GM06990 (cell line): ENCODE results near the gene SRP68.
A peak's percentile ranks its signal among the peaks of the same experiment; 100 is the strongest.

ENCODE experiments used
- DNase-seq: peaks from one replicate; pipeline ENCODE4 v3.0.0-alpha.2; 2011; ENCODE audit not compliant: insufficient read length; ENCODE audit errors: extremely low read depth
- H3K27me3 ChIP-seq: replicated peaks from 2 replicates; pipeline ENCODE4 v1.6.0; 2011; ENCODE audit warnings: low read length; ENCODE audit not compliant: control insufficient read depth, insufficient read depth
- H3K36me3 ChIP-seq: 2 replicates; pipeline ENCODE4 v1.5.1; 2011; ENCODE audit warnings: low read length; ENCODE audit not compliant: control insufficient read depth, insufficient read depth
- H3K4me3 ChIP-seq: replicated peaks from 2 replicates; pipeline ENCODE4 v1.5.1; 2011; ENCODE audit warnings: low read depth, mild to moderate bottlenecking, control low read depth, low read length
- CTCF ChIP-seq: IDR thresholded peaks from 2 replicates; pipeline ENCODE4 v1.5.1; 2011; ENCODE audit warnings: low read length, control low read depth, mild to moderate bottlenecking, inconsistent platforms; ENCODE audit not compliant: insufficient read depth, poor library complexity, severe bottlenecking

The SRP68 gene

GRCh38 chr17:76111956-76112355 is 39.6 kb upstream of the SRP68 start:
- Histone ChIP-seq H3K4me3 (no peak overlapping the region), H3K36me3 (no peaks in the 10 kb centered on the region), H3K27me3 (no peaks in the 10 kb centered on the region)
- no peak for DNase-seq
- no peak for TF ChIP-seq CTCF

- peak; percentile 21 for TF ChIP-seq CTCF
- no peak for DNase-seq
- H3K27me3 ChIP-seq: no peaks in the 10 kb centered on the region
These were observed 35.2 kb upstream of the SRP68 start for GRCh38 chr17:76107509-76107908.

GRCh38 chr17:76106703-76107102 is 34.4 kb upstream of the SRP68 start:
- Histone ChIP-seq H3K4me3 (no peak overlapping the region), H3K36me3 (no peaks in the 10 kb centered on the region), H3K27me3 (no peaks in the 10 kb centered on the region)
- no peak for DNase-seq
- no peak for TF ChIP-seq CTCF

More at GRCh38 chr17:76107509-76107908, 35.2 kb upstream of the SRP68 start:
- no peak overlapping the region for H3K4me3 ChIP-seq
- no peaks in the 10 kb centered on the region for H3K36me3 ChIP-seq

- Histone ChIP-seq H3K4me3 (no peak overlapping the region), H3K36me3 (peaks cover 5% of the 10 kb centered on the region), H3K27me3 (no peaks in the 10 kb centered on the region)
- TF ChIP-seq CTCF: no peak
- DNase-seq: no peak
These were observed 32.5 kb upstream of the SRP68 start for GRCh38 chr17:76104896-76105231.

- DNase-seq: no peak
- peak overlapping the region; percentile 74 for H3K4me3 ChIP-seq
- TF ChIP-seq CTCF: no peak
- H3K27me3 ChIP-seq: no peaks in the 10 kb centered on the region
- H3K36me3 ChIP-seq: peaks cover 8% of the 10 kb centered on the region
These were observed 32.0 kb upstream of the SRP68 start for GRCh38 chr17:76104140-76104895.
